Liver (tissue), 9 donors: ENCODE results near the gene STH. TPM values are rescaled to one million over a fixed set of nuclear protein-coding genes. Genes with fewer than 3 reads are reported as not detected.

Experiments used
- DNase-seq: peaks from one replicate; pipeline ENCODE4 v3.0.0-alpha.2; 2017; ENCODE audit warnings: low spot score
- H3K27ac ChIP-seq, 2 donors: one replicate each; pipeline ENCODE4 v1.7.0; 2013; ENCODE audit warnings: inconsistent platforms in 2 of 2, low read length in 2 of 2, control low read depth in 1 of 2, low read depth in 1 of 2, mild to moderate bottlenecking in 1 of 2
- H3K27me3 ChIP-seq, 4 donors: one replicate each; pipeline versions ENCODE4 v1.6.1 to v1.7.0; 2013; ENCODE audit warnings: low read length in 3 of 4, inconsistent platforms in 1 of 4, mild to moderate bottlenecking in 1 of 4, moderate library complexity in 1 of 4; ENCODE audit not compliant: control insufficient read depth in 4 of 4, insufficient read depth in 4 of 4
- H3K36me3 ChIP-seq, 4 donors: one replicate each; pipeline versions ENCODE4 v1.6.1 to v1.7.0; 2013; ENCODE audit warnings: low read length in 3 of 4, mild to moderate bottlenecking in 3 of 4, low read depth in 1 of 4, moderate library complexity in 1 of 4; ENCODE audit not compliant: control insufficient read depth in 4 of 4, insufficient read depth in 3 of 4
- H3K4me1 ChIP-seq, 4 donors: one replicate each; pipeline versions ENCODE4 v1.6.1 to v1.7.0; 2013; ENCODE audit warnings: low read length in 3 of 4, mild to moderate bottlenecking in 3 of 4, moderate library complexity in 1 of 4; ENCODE audit not compliant: control insufficient read depth in 4 of 4, insufficient read depth in 4 of 4
- H3K4me3 ChIP-seq, 3 donors: one replicate each; pipeline versions ENCODE4 v1.6.1 to v1.7.0; 2013; ENCODE audit warnings: low read length in 3 of 3, control low read depth in 1 of 3, low read depth in 1 of 3, mild to moderate bottlenecking in 1 of 3
- H3K9ac ChIP-seq, 2 donors: one replicate each; pipeline ENCODE4 v1.7.0; 2013; ENCODE audit warnings: low read length in 2 of 2, mild to moderate bottlenecking in 2 of 2, moderate library complexity in 2 of 2, control low read depth in 1 of 2, low read depth in 1 of 2
- H3K9me3 ChIP-seq, 4 donors: one replicate each; pipeline versions ENCODE4 v1.6.1 to v1.7.0; 2013; ENCODE audit warnings: low read length in 3 of 4; ENCODE audit not compliant: control insufficient read depth in 4 of 4
- EGR1 ChIP-seq, 2 donors: IDR thresholded peaks; 2 replicates each; pipeline ENCODE4 v1.6.1; 2016 to 2018; ENCODE audit warnings: antibody characterized with exemption in 2 of 2, low read depth in 2 of 2
- FOXA2 ChIP-seq: IDR thresholded peaks from 2 replicates; pipeline ENCODE4 v1.6.1; 2016; ENCODE audit warnings: antibody characterized with exemption
- GABPA ChIP-seq, 2 donors: IDR thresholded peaks in 1 of 2; conservative IDR thresholded peaks in 1 of 2; 2 replicates each; pipeline ENCODE4 v1.6.1; 2016; ENCODE audit warnings: antibody characterized with exemption in 2 of 2, mild to moderate bottlenecking in 1 of 2, moderate library complexity in 1 of 2
- HNF4G ChIP-seq: IDR thresholded peaks from 2 replicates; pipeline ENCODE4 v1.6.1; 2016; ENCODE audit warnings: antibody characterized with exemption
- JUND ChIP-seq, 2 donors: IDR thresholded peaks; 2 replicates each; pipeline ENCODE4 v1.6.1; 2016; ENCODE audit warnings: antibody characterized with exemption in 2 of 2
- NR2F2 ChIP-seq: IDR thresholded peaks from 2 replicates; pipeline ENCODE4 v1.6.1; 2016; ENCODE audit warnings: antibody characterized with exemption
- RAD21 ChIP-seq, 2 donors: IDR thresholded peaks; 2 replicates each; pipeline ENCODE4 v1.6.1; 2016; ENCODE audit warnings: antibody characterized with exemption in 2 of 2, mild to moderate bottlenecking in 2 of 2
- RXRA ChIP-seq, 2 donors: IDR thresholded peaks; 2 replicates each; pipeline ENCODE4 v1.6.1; 2017 to 2018; ENCODE audit warnings: antibody characterized with exemption in 2 of 2, mild to moderate bottlenecking in 1 of 2
- SP1 ChIP-seq: IDR thresholded peaks from 2 replicates; pipeline ENCODE4 v1.6.1; 2018; ENCODE audit warnings: antibody characterized with exemption, mild to moderate bottlenecking
- TAF1 ChIP-seq: conservative IDR thresholded peaks from 2 replicates; pipeline ENCODE4 v1.6.1; 2016; ENCODE audit warnings: antibody characterized with exemption, mild to moderate bottlenecking
- YY1 ChIP-seq: IDR thresholded peaks from 2 replicates; pipeline ENCODE4 v1.6.1; 2016; ENCODE audit warnings: antibody characterized with exemption, mild to moderate bottlenecking
- WGBS: extraction: QIAGEN DNeasy Blood & Tissue Kit; methylation state at CpG from one replicate; pipeline ENCODE4 v1.1.7; 2013; 5-methylcytosine and 5-hydroxymethylcytosine counted together
- polyA plus RNA-seq, 2 donors: library from polyadenylated mRNA; stranded (reverse) in 1 of 2; unstranded in 1 of 2; fragments of 200-250 nt in 1 of 2; fragments of >200 nt in 1 of 2; fragmentation: Nextera tagmentation in 1 of 2; extraction: Ambion mirVana in 1 of 2; gene quantifications; one replicate each; pipeline versions ENCODE4 v1.2.1 to v1.2.3, GENCODE V29; 2013 to 2015
- total RNA-seq, 2 donors: library from RNA; depleted of rRNA; stranded (reverse); fragments of >200 nt; gene quantifications; one replicate each; pipeline ENCODE4 v1.2.3, GENCODE V29; 2014
- TF ChIP-seq, protein P1 (sequence below): fragments of 150-350 bp; IDR thresholded peaks from 2 replicates; pipeline ENCODE4 v1.5.1; 2017; ENCODE audit warnings: improper control_type of control experiment, low read depth, low read length; ENCODE audit not compliant: missing input control
- TF ChIP-seq, protein P2 (sequence below): IDR thresholded peaks from 2 replicates; pipeline ENCODE4 v1.6.1; 2016; ENCODE audit warnings: antibody characterized with exemption
- donor health status: healthy.
- donor health status: healthy.
- donor health status: healthy.
- donor health status: healthy.
- donor health status: healthy.

The STH gene
- total and polyA plus RNA-seq, 4 donors: not detected

DNA sequence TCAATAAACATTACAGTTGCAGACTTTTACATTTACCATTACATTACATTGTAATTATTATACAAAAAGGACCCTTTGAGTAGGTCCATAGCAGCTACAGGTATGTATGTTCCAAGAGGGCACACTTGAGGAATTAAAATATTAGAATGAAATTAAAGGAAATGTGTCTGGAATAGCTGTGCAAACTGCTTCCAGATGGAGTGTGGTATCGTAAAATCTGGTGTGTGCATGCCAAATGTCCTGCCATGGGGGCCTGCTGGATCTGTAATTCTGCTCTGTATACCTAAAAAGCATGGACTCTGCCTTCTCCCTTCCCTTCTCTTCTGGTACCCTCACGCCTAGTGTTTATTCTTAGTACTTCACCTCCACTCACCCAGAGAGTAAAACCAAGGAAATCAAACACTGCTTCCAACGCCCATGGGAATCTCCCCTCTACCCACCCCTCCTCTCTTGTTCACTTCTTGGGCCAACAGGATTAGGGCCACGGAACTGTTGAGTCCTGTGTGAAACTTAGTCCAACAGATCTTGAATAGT is 38.7 kb downstream of the STH start:
- WGBS: 90% methylated on average over 4 of the region's 4 CpGs
- no peak overlapping the region for H3K4me3 ChIP-seq
- TF ChIP-seq NR2F2 (no peak), GABPA (IDR thresholded peaks at IDR 0.05 in 1 of 2, conservative IDR thresholded peaks at IDR 0.05 in 1 of 2) (no peak), SP1 (no peak), TAF1 (no peak)
- peaks cover 13 to 82% (median 64%) of the 10 kb centered on the region in 4 donors for H3K36me3 ChIP-seq
- DNase-seq: no peak
- H3K9me3 ChIP-seq: no peaks in the 10 kb centered on the region
- no peak overlapping the region for H3K9ac ChIP-seq
- H3K27ac ChIP-seq: no peak overlapping the region
- H3K4me1 ChIP-seq: peaks cover 0 to 3% (median 0%) of the 10 kb centered on the region in 4 donors
- H3K27me3 ChIP-seq: no peaks in the 10 kb centered on the region

- Histone ChIP-seq H3K4me1 (peaks cover 0 to 3% (median 0%) of the 10 kb centered on the region in 4 donors), H3K9ac (no peak overlapping the region), H3K4me3 (no peak overlapping the region), H3K9me3 (no peaks in the 10 kb centered on the region), H3K27ac (no peak overlapping the region), H3K36me3 (peaks cover 8 to 80% (median 57%) of the 10 kb centered on the region in 4 donors), H3K27me3 (no peaks in the 10 kb centered on the region)
- no peak for DNase-seq
- 94% methylated on average over 6 of the region's 6 CpGs for WGBS
- TF ChIP-seq JUND (IDR thresholded peaks at IDR 0.05): no peak
These were observed 39.4 kb downstream of the STH start for GRCh38 chr17:46038414-46038813.

- peaks cover 0 to 3% (median 0%) of the 10 kb centered on the region in 4 donors for H3K4me1 ChIP-seq
- TF ChIP-seq RAD21 (IDR thresholded peaks at IDR 0.05): no peak
- TF ChIP-seq RXRA (IDR thresholded peaks at IDR 0.05): no peak
- no peak for TF ChIP-seq TAF1
- TF ChIP-seq JUND (IDR thresholded peaks at IDR 0.05): no peak
- no peak for TF ChIP-seq HNF4G
- TF ChIP-seq YY1: no peak
- TF ChIP-seq, protein P1, sequence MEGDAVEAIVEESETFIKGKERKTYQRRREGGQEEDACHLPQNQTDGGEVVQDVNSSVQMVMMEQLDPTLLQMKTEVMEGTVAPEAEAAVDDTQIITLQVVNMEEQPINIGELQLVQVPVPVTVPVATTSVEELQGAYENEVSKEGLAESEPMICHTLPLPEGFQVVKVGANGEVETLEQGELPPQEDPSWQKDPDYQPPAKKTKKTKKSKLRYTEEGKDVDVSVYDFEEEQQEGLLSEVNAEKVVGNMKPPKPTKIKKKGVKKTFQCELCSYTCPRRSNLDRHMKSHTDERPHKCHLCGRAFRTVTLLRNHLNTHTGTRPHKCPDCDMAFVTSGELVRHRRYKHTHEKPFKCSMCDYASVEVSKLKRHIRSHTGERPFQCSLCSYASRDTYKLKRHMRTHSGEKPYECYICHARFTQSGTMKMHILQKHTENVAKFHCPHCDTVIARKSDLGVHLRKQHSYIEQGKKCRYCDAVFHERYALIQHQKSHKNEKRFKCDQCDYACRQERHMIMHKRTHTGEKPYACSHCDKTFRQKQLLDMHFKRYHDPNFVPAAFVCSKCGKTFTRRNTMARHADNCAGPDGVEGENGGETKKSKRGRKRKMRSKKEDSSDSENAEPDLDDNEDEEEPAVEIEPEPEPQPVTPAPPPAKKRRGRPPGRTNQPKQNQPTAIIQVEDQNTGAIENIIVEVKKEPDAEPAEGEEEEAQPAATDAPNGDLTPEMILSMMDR: no peak
- TF ChIP-seq, protein P2, sequence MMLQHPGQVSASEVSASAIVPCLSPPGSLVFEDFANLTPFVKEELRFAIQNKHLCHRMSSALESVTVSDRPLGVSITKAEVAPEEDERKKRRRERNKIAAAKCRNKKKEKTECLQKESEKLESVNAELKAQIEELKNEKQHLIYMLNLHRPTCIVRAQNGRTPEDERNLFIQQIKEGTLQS: no peak
- TF ChIP-seq FOXA2: no peak
- no peak for TF ChIP-seq SP1
- TF ChIP-seq NR2F2: no peak
- TF ChIP-seq EGR1 (IDR thresholded peaks at IDR 0.05; ENCODE audit: low read depth in 2 of 2): no peak
- no peak for DNase-seq
- no peaks in the 10 kb centered on the region for H3K9me3 ChIP-seq
- WGBS: 94% methylated on average over 12 of the region's 12 CpGs
- H3K4me3 ChIP-seq: no peak overlapping the region
- H3K9ac ChIP-seq: no peak overlapping the region
- H3K27me3 ChIP-seq: no peaks in the 10 kb centered on the region
- H3K27ac ChIP-seq: no peak overlapping the region
- peaks cover 6 to 75% (median 52%) of the 10 kb centered on the region in 4 donors for H3K36me3 ChIP-seq
These were observed 39.9 kb downstream of the STH start for GRCh38 chr17:46038937-46039336.
